ENCODE results near the gene PAGE2.
"Not testable (repeated sequence)": the region's sequence is repeated elsewhere in the genome, so short reads cannot be mapped to it uniquely, and the experiment has no call there.

Gene PAGE2

GRCh38 chrX:55127692-55128091 is 38.9 kb downstream of the PAGE2 start:
- no peak for DNase-seq

- DNase-seq, result no peak
Measured at GRCh38 chrX:55129361-55129760, 40.5 kb downstream of the PAGE2 start.

GRCh38 chrX:55130481-55130880 is 41.7 kb downstream of the PAGE2 start:
- no peak for DNase-seq

- no peak for DNase-seq
Measured at GRCh38 chrX:55132416-55132815, 43.6 kb downstream of the PAGE2 start.

GRCh38 chrX:55135171-55135570 is 46.4 kb downstream of the PAGE2 start:
- no peak for DNase-seq

- not testable (repeated sequence) for DNase-seq
Measured at GRCh38 chrX:55140800-55141199, 52.0 kb downstream of the PAGE2 start.

All from GF-D8 (cell line).